ENCODE data around the gene BACH1.

The BACH1 gene

GRCh38 chr21:29387598-29387997 is 88.9 kb downstream of the BACH1 start:
- Histone ChIP-seq H3K4me3 (ENCODE audit: low read length) (no peak overlapping the region), H3K9me3 (replicated peaks; ENCODE audit: low read length) (no peaks in the 10 kb centered on the region), H3K4me2 (ENCODE audit: low read length) (no peak overlapping the region), H3K4me1 (ENCODE audit: control insufficient read depth, insufficient read depth, low read length) (no peaks in the 10 kb centered on the region), H3K9ac (ENCODE audit: low read depth, low read length) (no peak overlapping the region), H3K36me3 (ENCODE audit: insufficient read depth, low read length) (no peaks in the 10 kb centered on the region), H3K27me3 (ENCODE audit: control insufficient read depth, insufficient read depth, low read length) (no peaks in the 10 kb centered on the region)

GRCh38 chr21:29389136-29389535 is 90.4 kb downstream of the BACH1 start:
- no peaks in the 10 kb centered on the region for H3K36me3 ChIP-seq (ENCODE audit: insufficient read depth, low read length)
- no peak overlapping the region for H3K9ac ChIP-seq (ENCODE audit: low read depth, low read length)
- H3K27me3 ChIP-seq (ENCODE audit: control insufficient read depth, insufficient read depth, low read length), result no peaks in the 10 kb centered on the region
- no peaks in the 10 kb centered on the region for H3K4me1 ChIP-seq (ENCODE audit: control insufficient read depth, insufficient read depth, low read length)
- no peak overlapping the region for H3K4me2 ChIP-seq (ENCODE audit: low read length)
- no peaks in the 10 kb centered on the region for H3K9me3 ChIP-seq (replicated peaks; ENCODE audit: low read length)
- H3K4me3 ChIP-seq (ENCODE audit: low read length), result no peak overlapping the region

DNA sequence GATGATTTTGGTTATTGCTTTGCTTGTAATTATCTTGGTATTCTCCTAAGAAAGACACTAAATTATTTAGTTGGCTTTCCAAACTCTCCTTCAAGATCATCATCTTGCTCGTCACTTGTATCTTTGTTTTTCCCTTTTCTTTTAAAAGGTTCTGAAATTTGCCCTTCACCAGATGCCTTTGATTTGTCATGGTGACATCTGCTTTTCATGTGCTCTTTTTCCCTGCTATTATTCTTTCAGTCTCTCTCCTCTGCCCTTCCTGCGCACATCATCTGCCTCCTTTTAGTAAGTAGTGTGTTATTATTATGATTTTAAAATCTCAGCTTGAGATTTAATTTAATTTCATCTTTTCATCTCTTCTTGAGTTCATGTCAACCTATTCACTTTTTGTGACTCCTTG is 92.1 kb downstream of the BACH1 start:
- H3K27me3 ChIP-seq (ENCODE audit: control insufficient read depth, insufficient read depth, low read length), result no peaks in the 10 kb centered on the region
- H3K9me3 ChIP-seq (replicated peaks; ENCODE audit: low read length), result no peaks in the 10 kb centered on the region
- H3K9ac ChIP-seq (ENCODE audit: low read depth, low read length), result no peak overlapping the region
- H3K36me3 ChIP-seq (ENCODE audit: insufficient read depth, low read length), result no peaks in the 10 kb centered on the region
- no peak overlapping the region for H3K4me2 ChIP-seq (ENCODE audit: low read length)
- H3K4me3 ChIP-seq (ENCODE audit: low read length), result no peak overlapping the region
- H3K4me1 ChIP-seq (ENCODE audit: control insufficient read depth, insufficient read depth, low read length), result no peaks in the 10 kb centered on the region

GRCh38 chr21:29394051-29394450 is 95.3 kb downstream of the BACH1 start:
- H3K4me1 ChIP-seq (ENCODE audit: control insufficient read depth, insufficient read depth, low read length), result no peaks in the 10 kb centered on the region
- H3K4me2 ChIP-seq (ENCODE audit: low read length), result no peak overlapping the region
- no peaks in the 10 kb centered on the region for H3K36me3 ChIP-seq (ENCODE audit: insufficient read depth, low read length)
- no peaks in the 10 kb centered on the region for H3K27me3 ChIP-seq (ENCODE audit: control insufficient read depth, insufficient read depth, low read length)
- H3K4me3 ChIP-seq (ENCODE audit: low read length), result no peak overlapping the region
- no peaks in the 10 kb centered on the region for H3K9me3 ChIP-seq (replicated peaks; ENCODE audit: low read length)
- H3K9ac ChIP-seq (ENCODE audit: low read depth, low read length), result no peak overlapping the region

Data from skeletal muscle satellite cell (primary cell).